GM18498 (cell line): ENCODE measurements around the gene GATAD2B.
"Not testable (repeated sequence)": the region's sequence is repeated elsewhere in the genome, so short reads cannot be mapped to it uniquely, and the experiment has no call there.

ENCODE experiments used
- ATAC-seq: cut with Tn5 transposase; IDR thresholded peaks from one replicate; pipeline ENCODE4 v1.9.1; 2021; ENCODE audit warnings: mild to moderate bottlenecking, moderate library complexity; ENCODE audit not compliant: unreplicated experiment

Gene GATAD2B

GRCh38 chr1:153899509-153899908 is 23.3 kb downstream of the GATAD2B start:
- no peak for ATAC-seq

- ATAC-seq, result not testable (repeated sequence)
Observed at GRCh38 chr1:153895866-153896265, 26.9 kb downstream of the GATAD2B start.

GRCh38 chr1:153891042-153891441 is 31.7 kb downstream of the GATAD2B start:
- not testable (repeated sequence) for ATAC-seq

- ATAC-seq, result no peak
Observed at GRCh38 chr1:153888533-153888932, 34.2 kb downstream of the GATAD2B start.

GRCh38 chr1:153886127-153886526 is 36.6 kb downstream of the GATAD2B start:
- no peak for ATAC-seq

GRCh38 chr1:153883223-153883622 is 39.5 kb downstream of the GATAD2B start:
- no peak for ATAC-seq

- ATAC-seq, result no peak
Observed at GRCh38 chr1:153882296-153882912, 40.4 kb downstream of the GATAD2B start.

- no peak for ATAC-seq
Observed at GRCh38 chr1:153881751-153882150, 41.0 kb downstream of the GATAD2B start.

- no peak for ATAC-seq
Observed at GRCh38 chr1:153880962-153881361, 41.8 kb downstream of the GATAD2B start.

GRCh38 chr1:153880024-153880423 is 42.7 kb downstream of the GATAD2B start:
- no peak for ATAC-seq

- no peak for ATAC-seq
Observed at GRCh38 chr1:153877112-153877511, 45.7 kb downstream of the GATAD2B start.

- ATAC-seq, result no peak
Observed at GRCh38 chr1:153872934-153873333, 49.8 kb downstream of the GATAD2B start.

GRCh38 chr1:153872331-153872730 is 50.4 kb downstream of the GATAD2B start:
- no peak for ATAC-seq

- no peak for ATAC-seq
Observed at GRCh38 chr1:153869486-153869885, 53.3 kb downstream of the GATAD2B start.

- no peak for ATAC-seq
Observed at GRCh38 chr1:153866045-153866850, 56.5 kb downstream of the GATAD2B start.

GRCh38 chr1:153860285-153860684 is 62.5 kb downstream of the GATAD2B start:
- ATAC-seq, result no peak

GRCh38 chr1:153857505-153857904 is 65.3 kb downstream of the GATAD2B start:
- no peak for ATAC-seq

- ATAC-seq, result no peak
Observed at GRCh38 chr1:153856763-153857162, 66.0 kb downstream of the GATAD2B start.

GRCh38 chr1:153852170-153852569 is 70.6 kb downstream of the GATAD2B start:
- ATAC-seq, result no peak

- peak; percentile 84 for ATAC-seq
Observed at GRCh38 chr1:153849487-153850185, 73.1 kb downstream of the GATAD2B start.

- no peak for ATAC-seq
Observed at GRCh38 chr1:153848805-153849204, 74.0 kb downstream of the GATAD2B start.

GRCh38 chr1:153845158-153845557 is 77.6 kb downstream of the GATAD2B start:
- no peak for ATAC-seq
